Renal cortical epithelial cell (primary cell): ENCODE measurements around the gene TMCC3. TPM values are rescaled to one million over a fixed set of nuclear protein-coding genes. Genes with fewer than 3 reads are reported as not detected.
A peak's percentile ranks its signal among the peaks of the same experiment; 100 is the strongest.

ENCODE experiments used
- DNase-seq: peaks from one replicate; pipeline ENCODE4 v3.0.0-alpha.2; 2011; ENCODE audit warnings: low read depth
- total RNA-seq: library from RNA; depleted of rRNA; stranded (reverse); fragments of >200 nt; gene quantifications from 2 replicates; pipeline ENCODE4 v1.2.3, GENCODE V29; 2014

TMCC3 gene
- total RNA-seq, 1 donor from 2014 or later = 10.3 TPM

DNA sequence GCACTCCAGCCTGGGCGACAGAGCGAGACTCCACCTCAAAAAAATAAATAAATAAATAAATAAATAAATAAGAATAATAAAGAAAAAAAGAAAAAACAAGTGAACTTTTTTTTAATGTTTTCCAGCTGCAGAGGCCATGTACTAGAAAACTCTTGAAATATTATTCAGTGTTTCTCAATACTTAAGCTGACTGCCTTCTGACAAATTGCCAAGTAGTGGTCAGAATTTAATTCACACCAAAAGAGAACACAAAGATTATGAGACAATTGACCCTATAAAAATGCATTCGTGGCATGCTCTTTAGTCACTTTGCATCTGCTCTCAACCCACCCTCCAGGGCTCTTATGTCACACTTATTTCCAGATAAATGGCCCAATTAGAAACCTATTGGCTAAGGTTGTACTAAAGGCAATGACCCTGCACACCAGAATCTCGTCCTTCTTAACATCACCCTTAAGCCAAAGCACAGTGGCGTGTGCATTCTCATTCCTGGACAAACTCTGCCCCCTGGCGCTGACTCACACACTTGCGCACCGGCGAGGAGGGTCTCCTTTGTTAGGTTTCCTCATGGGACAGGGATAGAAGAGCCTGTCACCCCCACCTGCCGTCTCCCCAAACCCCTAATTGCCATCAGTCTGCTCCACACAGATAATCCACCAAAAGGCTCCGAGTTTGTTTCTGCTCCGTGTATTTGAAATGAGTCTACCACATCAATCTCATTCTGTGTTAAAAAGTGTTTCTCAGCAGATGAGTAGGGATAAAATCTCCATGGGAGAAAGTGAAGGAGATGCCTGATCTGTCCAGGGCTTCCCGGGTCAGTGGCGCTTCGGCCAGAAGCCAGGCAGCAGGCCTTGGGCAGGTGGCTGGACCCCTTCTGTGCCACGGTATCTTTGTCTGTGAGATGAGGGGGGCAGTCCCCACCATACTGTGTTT is 117.6 kb downstream of the TMCC3 start:
- DNase-seq = peak; percentile 68

DNA sequence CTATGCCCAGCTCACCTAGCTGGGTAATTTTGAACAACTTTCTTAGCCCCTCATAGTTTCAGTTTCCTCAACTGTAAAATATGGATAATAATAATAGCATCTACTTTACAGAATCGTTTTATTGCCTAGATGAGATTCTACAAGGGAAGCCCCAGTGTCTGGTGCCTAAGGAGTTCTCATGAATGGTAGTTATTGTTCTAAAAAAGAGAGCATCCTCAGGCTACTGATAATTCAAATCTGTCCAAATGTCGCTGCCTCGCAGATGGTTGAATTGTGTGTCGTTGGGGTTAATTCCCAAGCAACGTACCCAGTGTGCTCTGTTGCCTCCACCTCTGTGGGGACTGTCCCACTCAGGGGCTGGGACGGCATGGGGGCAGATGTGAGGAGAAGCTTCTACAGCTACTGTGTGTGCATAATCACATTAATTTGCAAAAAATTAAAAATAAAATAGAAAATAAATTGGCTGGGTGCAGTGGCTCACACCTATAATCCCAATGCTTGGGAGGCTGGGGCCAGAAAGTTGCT is 119.1 kb downstream of the TMCC3 start:
- no peak for DNase-seq

DNA sequence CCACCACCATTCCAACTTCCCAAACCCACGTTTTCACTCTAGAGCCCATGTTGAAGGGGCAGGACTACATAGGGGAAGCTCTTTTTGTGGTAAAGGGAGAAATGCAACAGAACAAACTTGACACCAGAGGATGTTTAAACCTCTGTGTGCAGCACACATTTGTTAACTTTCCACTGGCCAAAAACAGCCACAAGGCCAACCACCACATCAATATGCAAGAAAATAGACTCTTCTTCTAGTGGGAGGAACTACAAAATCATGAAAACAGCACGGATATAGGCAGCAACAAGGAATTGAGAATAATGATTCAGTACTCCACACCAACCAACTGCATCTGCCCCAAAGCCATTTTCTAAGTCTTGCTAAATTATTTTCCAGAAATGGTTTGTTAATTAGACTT is 124.4 kb downstream of the TMCC3 start:
- no peak for DNase-seq

Other genes starting within 250 kb of the TMCC3 start
- 10.2 and 10.8 TPM in 2 replicates for gene CEP83, start 190.7 kb downstream of the TMCC3 start, total RNA-seq